H1 (cell line): ENCODE measurements around the gene UBR1.

Source experiments
- CBX5 ChIP-seq: fragments of 300-800, 300-1000 bp; sonication (generic); IDR thresholded peaks from 2 replicates; pipeline ENCODE4 v1.7.1; 2016; ENCODE audit warnings: antibody characterized with exemption, low read length, low read depth
- CHD1 ChIP-seq: IDR thresholded peaks from 2 replicates; pipeline ENCODE4 v1.6.1; 2012; ENCODE audit warnings: low read depth, low read length, improper control_type of control experiment
- CREB1 ChIP-seq: IDR thresholded peaks from 2 replicates; pipeline ENCODE4 v1.6.1; 2012; ENCODE audit warnings: inconsistent platforms
- EP300 ChIP-seq, 2 experiments: IDR thresholded peaks; 1 replicate in 1 of 2; 2 replicates in 1 of 2; pipeline ENCODE4 v1.6.1; 2011 to 2012; ENCODE audit warnings: low read depth in 2 of 2, low read length in 2 of 2, mild to moderate bottlenecking in 2 of 2, borderline replicate concordance in 1 of 2, inconsistent platforms in 1 of 2, moderate library complexity in 1 of 2
- EZH2 ChIP-seq: fragments of 200-600 bp; sonication (generic); IDR thresholded peaks from 2 replicates; pipeline ENCODE4 v1.7.1; 2012; ENCODE audit warnings: low read depth, mild to moderate bottlenecking, moderate library complexity, low read length, inconsistent platforms; ENCODE audit not compliant: severe bottlenecking
- JUN ChIP-seq: IDR thresholded peaks from 2 replicates; pipeline ENCODE4 v1.6.1; 2011; ENCODE audit warnings: low read depth, mild to moderate bottlenecking, improper control_type of control experiment, low read length
- POLR2A ChIP-seq, 2 experiments: IDR thresholded peaks; 1 replicate in 1 of 2; 2 replicates in 1 of 2; pipeline ENCODE4 v1.6.1; 2011; ENCODE audit warnings: low read depth in 2 of 2, low read length in 2 of 2, mild to moderate bottlenecking in 2 of 2; ENCODE audit errors: control extremely low read depth in 1 of 2
- POLR2AphosphoS5 ChIP-seq: IDR thresholded peaks from 2 replicates; pipeline ENCODE4 v1.6.1; 2011; ENCODE audit warnings: low read depth, low read length
- SRF ChIP-seq: IDR thresholded peaks from 2 replicates; pipeline ENCODE4 v1.6.1; 2011; ENCODE audit warnings: mild to moderate bottlenecking, low read depth, low read length, moderate library complexity
- TAF7 ChIP-seq: optimal IDR thresholded peaks from 2 replicates; pipeline ENCODE3; 2011; ENCODE audit warnings: low read depth, mild to moderate bottlenecking, inconsistent platforms, low read length, moderate library complexity, borderline replicate concordance
- TF ChIP-seq, protein P1 (sequence below), 3 experiments: IDR thresholded peaks; 1 replicate in 2 of 3; 2 replicates in 1 of 3; pipeline versions ENCODE4 v1.5.1 to v1.6.1; 2011; ENCODE audit warnings: low read length in 3 of 3, mild to moderate bottlenecking in 3 of 3, inconsistent platforms in 2 of 3, low read depth in 1 of 3, moderate library complexity in 1 of 3; ENCODE audit not compliant: insufficient read depth in 1 of 3; ENCODE audit errors: control extremely low read depth in 1 of 3

DNA sequence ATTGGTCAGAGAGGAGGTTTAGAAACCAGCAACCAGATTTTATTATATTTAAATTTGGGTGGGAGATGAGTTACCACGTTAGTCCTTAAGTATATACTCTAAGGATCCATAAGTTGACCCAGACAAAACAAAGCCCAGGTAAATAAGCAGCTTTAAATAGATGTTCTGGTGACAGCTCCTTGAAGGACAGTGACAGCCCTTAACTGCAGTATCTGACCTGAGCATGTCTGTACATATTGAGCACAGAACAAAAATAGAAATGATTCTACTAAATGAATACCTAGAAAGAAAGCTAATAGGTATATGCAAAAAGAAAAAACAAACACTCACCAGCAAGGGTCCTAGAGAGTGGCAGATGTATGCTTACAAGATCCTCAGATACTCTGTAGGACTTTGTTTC lies 63.0 kb downstream of the UBR1 start:
- TF ChIP-seq JUN (no peak), TAF7 (no peak), CBX5 (no peak), EP300 (IDR thresholded peaks at IDR 0.05; ENCODE audit: borderline replicate concordance in 1 of 2, low read depth in 2 of 2, low read length in 2 of 2) (no peak), SRF (no peak), CREB1 (no peak), EZH2 (no peak), POLR2AphosphoS5 (no peak), POLR2A (IDR thresholded peaks at IDR 0.05; ENCODE audit: control extremely low read depth in 1 of 2, low read depth in 2 of 2, low read length in 2 of 2) (no peak), CHD1 (no peak)
- TF ChIP-seq, protein P1, sequence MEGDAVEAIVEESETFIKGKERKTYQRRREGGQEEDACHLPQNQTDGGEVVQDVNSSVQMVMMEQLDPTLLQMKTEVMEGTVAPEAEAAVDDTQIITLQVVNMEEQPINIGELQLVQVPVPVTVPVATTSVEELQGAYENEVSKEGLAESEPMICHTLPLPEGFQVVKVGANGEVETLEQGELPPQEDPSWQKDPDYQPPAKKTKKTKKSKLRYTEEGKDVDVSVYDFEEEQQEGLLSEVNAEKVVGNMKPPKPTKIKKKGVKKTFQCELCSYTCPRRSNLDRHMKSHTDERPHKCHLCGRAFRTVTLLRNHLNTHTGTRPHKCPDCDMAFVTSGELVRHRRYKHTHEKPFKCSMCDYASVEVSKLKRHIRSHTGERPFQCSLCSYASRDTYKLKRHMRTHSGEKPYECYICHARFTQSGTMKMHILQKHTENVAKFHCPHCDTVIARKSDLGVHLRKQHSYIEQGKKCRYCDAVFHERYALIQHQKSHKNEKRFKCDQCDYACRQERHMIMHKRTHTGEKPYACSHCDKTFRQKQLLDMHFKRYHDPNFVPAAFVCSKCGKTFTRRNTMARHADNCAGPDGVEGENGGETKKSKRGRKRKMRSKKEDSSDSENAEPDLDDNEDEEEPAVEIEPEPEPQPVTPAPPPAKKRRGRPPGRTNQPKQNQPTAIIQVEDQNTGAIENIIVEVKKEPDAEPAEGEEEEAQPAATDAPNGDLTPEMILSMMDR (IDR thresholded peaks at IDR 0.05; ENCODE audit: control extremely low read depth in 1 of 3, insufficient read depth in 1 of 3, low read depth in 1 of 3, low read length in 3 of 3): no peak
